Ovary (tissue), 3 donors: ENCODE measurements around the gene RBM20.

Source experiments
- CTCF ChIP-seq, 3 donors: fragments of 450-650 bp in 2 of 3; fragments of 200-600 bp in 1 of 3; IDR thresholded peaks; one replicate each; pipeline versions ENCODE4 v1.5.1 to v1.8.0; 2016 to 2022; ENCODE audit warnings: antibody characterized with exemption in 3 of 3, mild to moderate bottlenecking in 1 of 3
- POLR2A ChIP-seq: fragments of 450-650 bp; IDR thresholded peaks from one replicate; pipeline ENCODE4 v1.6.1; 2017; ENCODE audit warnings: antibody characterized with exemption, mild to moderate bottlenecking, moderate library complexity
- donor health status: DM: no; HTN: no; CAD: no.

- TF ChIP-seq CTCF (IDR thresholded peaks at IDR 0.05) (no peak), POLR2A (no peak)
Measured at GRCh38 chr10:110612087-110612486, 32.0 kb upstream of the RBM20 start.
